HG03460 (cell line): ENCODE results near the gene MAN1A1.

Experiments
- ATAC-seq: cut with Tn5 transposase; IDR thresholded peaks from one replicate; pipeline ENCODE4 v1.9.1; 2021; ENCODE audit not compliant: unreplicated experiment

The MAN1A1 gene

DNA sequence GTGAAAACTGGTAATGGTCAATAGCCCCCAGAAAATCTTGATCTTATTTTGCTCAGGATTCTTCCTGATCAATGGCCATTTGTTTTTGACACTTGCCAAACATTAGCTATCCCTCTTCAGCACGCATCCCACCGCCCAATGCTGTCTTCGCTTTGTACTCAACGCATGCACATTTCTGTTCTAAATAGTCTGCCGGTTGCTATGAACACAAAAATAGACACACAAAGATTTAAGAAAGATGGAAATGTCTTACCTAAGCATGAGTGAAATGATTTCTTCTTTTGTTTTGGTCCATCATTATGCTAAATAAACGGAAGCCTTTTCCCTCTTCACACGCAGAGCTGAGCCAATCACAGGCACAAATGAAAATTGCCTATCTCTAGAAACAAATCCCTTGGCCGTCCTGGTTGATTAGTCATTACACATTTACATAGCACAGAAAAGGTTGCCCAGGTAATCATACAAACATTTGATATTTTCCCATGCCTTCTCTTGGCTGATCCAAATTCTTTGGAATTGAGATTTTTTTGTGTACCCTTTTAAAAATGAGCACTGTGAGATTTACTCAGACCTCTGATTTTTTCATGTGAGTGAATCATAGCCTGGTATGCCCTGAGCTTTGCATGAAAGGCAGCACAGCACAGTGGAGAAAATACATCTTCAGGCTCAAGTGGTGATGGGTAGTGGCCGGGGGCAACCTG lies 200.6 kb downstream of the MAN1A1 start:
- ATAC-seq = no peak

- ATAC-seq = no peak
Measured at GRCh38 chr6:119148098-119148824, 201.3 kb downstream of the MAN1A1 start.

DNA sequence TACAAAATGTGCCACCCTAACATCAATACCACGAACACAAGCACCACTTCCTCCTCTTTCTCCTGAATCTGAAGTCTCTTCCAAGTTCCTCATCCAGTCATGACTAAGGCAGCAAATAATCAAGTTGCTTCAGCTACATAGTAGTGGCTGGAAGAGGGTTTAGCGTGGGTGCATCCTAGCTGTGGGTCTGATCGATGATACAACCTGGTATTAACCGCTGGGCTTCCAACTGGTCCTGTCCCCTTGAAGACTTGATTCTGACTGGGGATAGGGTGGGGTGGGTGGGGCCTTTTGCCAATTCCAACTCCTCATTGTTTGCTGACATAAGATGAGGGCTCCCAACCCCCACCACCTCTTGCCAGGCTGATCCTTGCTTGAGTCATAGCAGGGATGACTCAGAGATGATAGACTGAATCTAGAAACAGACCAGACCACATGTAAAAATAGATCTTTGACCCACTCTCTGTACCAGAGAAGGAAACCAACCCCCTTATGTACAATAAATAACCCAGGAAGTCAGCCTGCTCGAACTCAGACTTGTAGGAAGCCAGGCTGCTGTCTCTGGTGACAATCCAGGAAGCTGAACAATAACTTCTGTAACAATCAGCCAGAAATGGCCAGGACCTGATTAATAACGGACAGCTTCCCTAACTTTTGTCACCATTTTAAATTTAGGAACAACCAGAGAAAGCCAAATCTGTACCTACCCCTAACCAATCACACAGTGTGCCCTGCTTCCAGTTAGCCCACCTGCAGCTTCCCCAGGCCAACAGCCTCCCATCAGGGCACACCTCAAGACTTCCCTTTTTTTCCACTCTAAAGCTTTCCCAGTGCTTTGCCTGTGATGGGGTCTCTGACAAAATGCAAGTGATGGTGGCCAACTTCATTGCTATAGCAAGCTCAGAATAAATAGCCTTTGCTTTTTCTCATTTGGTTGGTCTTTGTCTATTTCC lies 202.2 kb downstream of the MAN1A1 start:
- ATAC-seq = peak; percentile 96

- ATAC-seq = no peak
Measured at GRCh38 chr6:119145111-119145510, 204.4 kb downstream of the MAN1A1 start.

DNA sequence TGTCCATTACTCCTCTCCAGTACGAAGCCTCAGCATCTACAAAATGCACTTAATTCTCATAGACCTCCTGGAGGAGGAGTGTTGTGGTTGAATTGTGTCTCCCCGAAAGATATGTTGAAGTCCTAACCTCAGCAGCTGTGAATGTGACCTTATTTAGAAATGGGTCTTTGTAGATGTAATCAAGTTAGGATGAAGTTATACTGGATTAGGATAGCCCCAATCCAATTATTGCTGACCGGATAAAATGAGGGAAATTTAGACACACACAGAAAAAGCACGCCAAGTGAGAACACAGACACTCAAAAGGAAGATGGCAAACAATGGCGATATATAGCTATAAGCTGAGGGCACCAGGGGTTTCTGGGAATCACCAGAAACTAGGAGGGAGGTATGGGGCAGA lies 206.9 kb downstream of the MAN1A1 start:
- ATAC-seq = no peak

DNA sequence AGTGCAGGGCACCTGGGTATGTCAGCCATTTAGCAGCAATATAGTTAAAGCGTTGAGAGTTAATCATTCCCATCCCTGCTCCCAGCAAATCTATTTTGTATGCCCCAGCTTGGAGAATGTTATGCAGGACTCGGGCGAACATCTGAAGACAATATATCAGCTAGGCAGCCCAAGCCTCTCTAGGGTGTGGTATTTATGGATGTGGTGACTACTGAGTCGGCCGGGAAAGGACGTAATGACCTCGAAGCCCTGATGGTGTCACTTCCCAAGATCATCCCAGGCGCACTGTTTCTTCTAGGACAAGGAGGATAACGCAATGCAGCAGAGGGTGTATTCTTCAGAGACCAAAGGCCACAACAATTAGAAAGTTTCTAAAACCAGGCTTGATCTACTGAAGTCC lies 207.5 kb downstream of the MAN1A1 start:
- no peak for ATAC-seq

GRCh38 chr6:119140196-119141140 lies 209.1 kb downstream of the MAN1A1 start:
- no peak for ATAC-seq

- peak; percentile 67 for ATAC-seq
Measured at GRCh38 chr6:119138906-119139541, 210.5 kb downstream of the MAN1A1 start.

GRCh38 chr6:119137194-119138072 lies 212.1 kb downstream of the MAN1A1 start:
- ATAC-seq = no peak

GRCh38 chr6:119134752-119135151 lies 214.8 kb downstream of the MAN1A1 start:
- ATAC-seq = no peak

GRCh38 chr6:119133400-119133799 lies 216.2 kb downstream of the MAN1A1 start:
- no peak for ATAC-seq

DNA sequence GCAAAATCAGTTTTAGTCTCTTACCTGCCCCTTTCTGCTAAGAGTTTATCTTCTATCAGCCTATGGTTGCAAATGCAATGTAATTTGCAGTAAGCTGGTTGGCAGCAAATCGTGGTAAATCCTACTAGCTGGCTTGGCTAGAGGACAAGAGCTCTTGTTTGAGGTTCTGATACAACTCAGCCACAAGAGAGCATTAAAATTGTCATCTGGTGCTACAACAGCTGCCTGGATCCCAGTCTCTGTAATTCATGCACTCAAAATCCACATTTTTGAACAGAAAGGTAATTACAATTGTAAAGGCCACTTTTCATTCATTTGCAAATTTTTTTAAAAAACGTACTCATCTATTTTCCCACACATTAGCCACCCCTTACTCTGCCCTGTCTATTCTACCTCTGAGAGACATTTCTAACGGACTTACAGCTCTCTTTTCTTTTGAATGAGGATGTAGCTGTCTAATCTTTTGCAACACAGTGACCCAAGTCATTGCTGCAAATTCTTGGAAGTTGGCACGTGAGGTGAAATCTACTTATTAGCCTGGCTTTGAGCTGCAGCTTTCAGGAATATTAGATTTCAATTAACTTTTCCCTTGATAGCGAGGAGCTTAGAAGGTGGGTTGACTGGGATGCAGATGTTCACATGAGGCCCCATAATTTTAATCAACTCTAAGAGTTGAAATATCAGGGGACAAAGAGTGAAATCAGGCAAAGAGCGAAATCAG lies 217.1 kb downstream of the MAN1A1 start:
- ATAC-seq = no peak

DNA sequence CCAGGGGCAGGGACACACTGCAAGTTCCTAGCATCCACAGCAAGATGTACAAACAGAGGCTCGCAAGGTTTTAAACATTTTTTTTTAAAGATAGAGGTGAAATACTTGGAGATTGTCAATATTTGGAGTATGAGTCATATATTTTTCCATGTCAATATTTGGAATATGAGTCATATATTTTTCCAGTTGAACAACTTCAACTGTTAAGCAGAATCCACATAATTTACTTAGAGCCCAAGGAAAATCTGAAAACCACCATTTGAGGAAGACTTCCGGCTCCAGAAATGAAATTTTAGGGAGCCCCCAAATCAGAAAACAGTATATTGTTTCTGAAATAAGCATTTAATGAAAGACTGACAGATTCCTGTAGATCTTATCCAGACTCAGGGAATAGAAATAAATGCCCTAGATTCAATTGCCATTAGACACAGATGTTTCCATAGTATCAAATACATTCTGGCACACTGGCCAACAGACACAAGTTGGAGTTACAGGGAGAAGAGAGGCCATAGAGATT lies 219.5 kb downstream of the MAN1A1 start:
- no peak for ATAC-seq

- peak; percentile 80 for ATAC-seq
Measured at GRCh38 chr6:119129148-119129967, 220.2 kb downstream of the MAN1A1 start.

DNA sequence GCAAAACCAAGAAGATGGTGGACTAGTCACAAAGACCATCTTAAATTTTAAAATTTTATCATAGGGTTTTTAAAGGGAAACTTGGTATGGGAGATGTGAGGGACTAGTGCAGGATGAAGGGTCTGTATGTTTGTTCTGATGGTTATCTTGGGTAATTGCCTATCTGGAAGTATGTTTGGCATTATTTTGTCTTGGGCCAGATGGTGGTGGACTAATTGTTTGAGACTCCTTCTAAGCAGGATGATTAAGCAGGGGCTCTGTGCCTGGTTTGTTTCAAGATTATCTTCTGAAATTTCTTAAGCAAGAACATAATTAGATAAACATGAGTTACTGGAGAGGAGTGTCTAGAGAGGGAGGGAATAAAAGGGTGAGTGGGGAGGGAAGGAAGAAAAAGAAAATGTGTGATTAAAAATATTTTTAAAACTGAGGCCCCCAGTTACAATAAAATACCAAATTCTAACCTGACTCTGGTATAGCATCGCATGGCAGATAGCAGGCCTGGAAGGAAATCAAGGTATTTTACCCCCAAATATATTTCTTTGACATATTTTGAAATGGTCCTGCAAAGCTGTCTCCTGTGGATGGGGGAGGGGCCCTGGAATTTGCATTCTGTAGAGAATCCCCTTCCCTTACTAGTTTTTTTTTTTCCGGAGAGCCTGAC lies 221.2 kb downstream of the MAN1A1 start:
- ATAC-seq = no peak

- no peak for ATAC-seq
Measured at GRCh38 chr6:119127627-119128026, 221.9 kb downstream of the MAN1A1 start.
